ENCODE results near the gene USP3. TPM values are rescaled to one million over a fixed set of nuclear protein-coding genes. Genes with fewer than 3 reads are reported as not detected.

The USP3 gene
- total and polyA plus RNA-seq, 2 of the 13 experiments (the other 11 are each of a cell fraction or from before 2014, with no cell fraction given): 14.3 to 61.2 TPM

DNA sequence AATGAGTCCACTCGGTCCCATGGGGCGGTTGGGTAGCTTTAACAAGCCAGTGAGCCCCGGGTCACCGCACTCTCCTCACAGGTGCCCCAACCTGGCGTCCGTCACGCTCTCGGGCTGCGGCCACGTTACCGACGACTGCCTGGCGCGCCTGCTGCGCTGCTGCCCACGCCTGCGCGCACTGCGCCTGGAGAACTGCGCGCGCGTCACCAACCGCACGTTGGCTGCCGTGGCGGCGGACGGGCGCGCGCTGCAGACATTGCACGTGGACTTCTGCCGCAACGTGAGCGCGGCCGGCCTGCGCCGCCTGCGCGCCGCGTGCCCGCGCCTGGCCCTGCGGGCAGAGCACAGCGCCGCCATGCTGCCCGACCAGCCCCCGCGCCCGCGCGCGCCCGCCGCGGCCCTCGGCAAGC lies 96.2 kb downstream of the USP3 start (continued):
- TF ChIP-seq, protein P1, sequence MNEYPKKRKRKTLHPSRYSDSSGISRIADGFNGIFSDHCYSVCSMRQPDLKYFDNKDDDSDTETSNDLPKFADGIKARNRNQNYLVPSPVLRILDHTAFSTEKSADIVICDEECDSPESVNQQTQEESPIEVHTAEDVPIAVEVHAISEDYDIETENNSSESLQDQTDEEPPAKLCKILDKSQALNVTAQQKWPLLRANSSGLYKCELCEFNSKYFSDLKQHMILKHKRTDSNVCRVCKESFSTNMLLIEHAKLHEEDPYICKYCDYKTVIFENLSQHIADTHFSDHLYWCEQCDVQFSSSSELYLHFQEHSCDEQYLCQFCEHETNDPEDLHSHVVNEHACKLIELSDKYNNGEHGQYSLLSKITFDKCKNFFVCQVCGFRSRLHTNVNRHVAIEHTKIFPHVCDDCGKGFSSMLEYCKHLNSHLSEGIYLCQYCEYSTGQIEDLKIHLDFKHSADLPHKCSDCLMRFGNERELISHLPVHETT (CRISPR knock-in tag; conservative IDR thresholded peaks at IDR 0.05): 0 out of 2 replicates have a peak, but pooled peaks have one; percentile 16
- no peak for TF ChIP-seq SSRP1 (CRISPR knock-in tag; IDR thresholded peaks at IDR 0.05)
- TF ChIP-seq ZNF333 (CRISPR knock-in tag; IDR thresholded peaks at IDR 0.05; ENCODE audit: borderline replicate concordance): no peak
- no peak for TF ChIP-seq GABPA (IDR thresholded peaks at IDR 0.05; ENCODE audit: low read depth, low read length)
- no peak for TF ChIP-seq GABPA (CRISPR knock-in tag; IDR thresholded peaks at IDR 0.05; ENCODE audit: low read depth)
- TF ChIP-seq ZNF546 (CRISPR knock-in tag; conservative IDR thresholded peaks at IDR 0.05): no peak
- TF ChIP-seq, protein P2, sequence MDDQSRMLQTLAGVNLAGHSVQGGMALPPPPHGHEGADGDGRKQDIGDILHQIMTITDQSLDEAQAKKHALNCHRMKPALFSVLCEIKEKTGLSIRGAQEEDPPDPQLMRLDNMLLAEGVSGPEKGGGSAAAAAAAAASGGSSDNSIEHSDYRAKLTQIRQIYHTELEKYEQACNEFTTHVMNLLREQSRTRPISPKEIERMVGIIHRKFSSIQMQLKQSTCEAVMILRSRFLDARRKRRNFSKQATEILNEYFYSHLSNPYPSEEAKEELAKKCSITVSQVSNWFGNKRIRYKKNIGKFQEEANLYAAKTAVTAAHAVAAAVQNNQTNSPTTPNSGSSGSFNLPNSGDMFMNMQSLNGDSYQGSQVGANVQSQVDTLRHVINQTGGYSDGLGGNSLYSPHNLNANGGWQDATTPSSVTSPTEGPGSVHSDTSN (CRISPR knock-in tag; IDR thresholded peaks at IDR 0.05; ENCODE audit: borderline replicate concordance): no peak
- TF ChIP-seq, protein P3, sequence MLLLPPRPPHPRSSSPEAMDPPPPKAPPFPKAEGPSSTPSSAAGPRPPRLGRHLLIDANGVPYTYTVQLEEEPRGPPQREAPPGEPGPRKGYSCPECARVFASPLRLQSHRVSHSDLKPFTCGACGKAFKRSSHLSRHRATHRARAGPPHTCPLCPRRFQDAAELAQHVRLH (CRISPR knock-in tag; IDR thresholded peaks at IDR 0.05; ENCODE audit: borderline replicate concordance, low read depth): no peak
- no peak for TF ChIP-seq ZNF572 (CRISPR knock-in tag; IDR thresholded peaks at IDR 0.05)
- TF ChIP-seq TRIM24 (CRISPR knock-in tag; IDR thresholded peaks at IDR 0.05): no peak
- TF ChIP-seq ZFP90 (CRISPR knock-in tag; IDR thresholded peaks at IDR 0.05; ENCODE audit: borderline replicate concordance): peak; percentile 89; the same call in 1 of the 2 replicates
- peak; percentile 90; the same call in 2 of the 3 replicates for TF ChIP-seq MXI1 (IDR thresholded peaks at IDR 0.05; ENCODE audit: borderline replicate concordance, low read depth, low read length)
- TF ChIP-seq HMG20B (CRISPR knock-in tag; conservative IDR thresholded peaks at IDR 0.05): 0 out of 2 replicates have a peak, but pooled peaks have one; percentile 27
- TF ChIP-seq HDAC6 (IDR thresholded peaks at IDR 0.05; ENCODE audit: low read depth, low read length): no peak
- TF ChIP-seq MAF1 (CRISPR knock-in tag; IDR thresholded peaks at IDR 0.05; ENCODE audit: borderline replicate concordance): peak; percentile 69; the same call in 1 of the 2 replicates
- TF ChIP-seq HHEX (CRISPR knock-in tag; IDR thresholded peaks at IDR 0.05): no peak
- TF ChIP-seq ZSCAN31 (CRISPR knock-in tag; IDR thresholded peaks at IDR 0.05; ENCODE audit: low read depth): peak; percentile 74; the same call in 1 of the 2 replicates
- no peak for TF ChIP-seq SOX6 (IDR thresholded peaks at IDR 0.05)
- TF ChIP-seq SOX6 (CRISPR knock-in tag; IDR thresholded peaks at IDR 0.05): no peak
- TF ChIP-seq, protein P4, sequence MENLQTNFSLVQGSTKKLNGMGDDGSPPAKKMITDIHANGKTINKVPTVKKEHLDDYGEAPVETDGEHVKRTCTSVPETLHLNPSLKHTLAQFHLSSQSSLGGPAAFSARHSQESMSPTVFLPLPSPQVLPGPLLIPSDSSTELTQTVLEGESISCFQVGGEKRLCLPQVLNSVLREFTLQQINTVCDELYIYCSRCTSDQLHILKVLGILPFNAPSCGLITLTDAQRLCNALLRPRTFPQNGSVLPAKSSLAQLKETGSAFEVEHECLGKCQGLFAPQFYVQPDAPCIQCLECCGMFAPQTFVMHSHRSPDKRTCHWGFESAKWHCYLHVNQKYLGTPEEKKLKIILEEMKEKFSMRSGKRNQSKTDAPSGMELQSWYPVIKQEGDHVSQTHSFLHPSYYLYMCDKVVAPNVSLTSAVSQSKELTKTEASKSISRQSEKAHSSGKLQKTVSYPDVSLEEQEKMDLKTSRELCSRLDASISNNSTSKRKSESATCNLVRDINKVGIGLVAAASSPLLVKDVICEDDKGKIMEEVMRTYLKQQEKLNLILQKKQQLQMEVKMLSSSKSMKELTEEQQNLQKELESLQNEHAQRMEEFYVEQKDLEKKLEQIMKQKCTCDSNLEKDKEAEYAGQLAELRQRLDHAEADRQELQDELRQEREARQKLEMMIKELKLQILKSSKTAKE (CRISPR knock-in tag; IDR thresholded peaks at IDR 0.05; ENCODE audit: borderline replicate concordance): no peak
- no peak for TF ChIP-seq GTF3A (CRISPR knock-in tag; conservative IDR thresholded peaks at IDR 0.05)
- TF ChIP-seq, protein P5, sequence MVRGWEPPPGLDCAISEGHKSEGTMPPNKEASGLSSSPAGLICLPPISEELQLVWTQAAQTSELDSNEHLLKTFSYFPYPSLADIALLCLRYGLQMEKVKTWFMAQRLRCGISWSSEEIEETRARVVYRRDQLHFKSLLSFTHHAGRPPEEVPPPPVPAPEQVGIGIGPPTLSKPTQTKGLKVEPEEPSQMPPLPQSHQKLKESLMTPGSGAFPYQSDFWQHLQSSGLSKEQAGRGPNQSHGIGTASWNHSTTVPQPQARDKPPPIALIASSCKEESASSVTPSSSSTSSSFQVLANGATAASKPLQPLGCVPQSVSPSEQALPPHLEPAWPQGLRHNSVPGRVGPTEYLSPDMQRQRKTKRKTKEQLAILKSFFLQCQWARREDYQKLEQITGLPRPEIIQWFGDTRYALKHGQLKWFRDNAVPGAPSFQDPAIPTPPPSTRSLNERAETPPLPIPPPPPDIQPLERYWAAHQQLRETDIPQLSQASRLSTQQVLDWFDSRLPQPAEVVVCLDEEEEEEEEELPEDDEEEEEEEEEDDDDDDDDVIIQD (CRISPR knock-in tag; IDR thresholded peaks at IDR 0.05; ENCODE audit: low read depth): no peak
- TF ChIP-seq POLR2AphosphoS2 (IDR thresholded peaks at IDR 0.05; ENCODE audit: low read depth, low read length): no peak
- TF ChIP-seq ZNF274 (CRISPR knock-in tag; IDR thresholded peaks at IDR 0.05): peak; percentile 56; the same call in 1 of the 2 replicates
- no peak for TF ChIP-seq PTBP1 (IDR thresholded peaks at IDR 0.05; ENCODE audit: low read depth, low read length, poor library complexity, severe bottlenecking)
- no peak for TF ChIP-seq ZNF510 (CRISPR knock-in tag; IDR thresholded peaks at IDR 0.05; ENCODE audit: low read depth)
- no peak for TF ChIP-seq RORA (CRISPR knock-in tag; IDR thresholded peaks at IDR 0.05)

Data from HepG2 (cell line).